Endothelial cell (in vitro differentiated cells): ENCODE data around the gene KCMF1. TPM values are rescaled to one million over a fixed set of nuclear protein-coding genes. Genes with fewer than 3 reads are reported as not detected.

Source experiments
- DNase-seq: peaks from one replicate; pipeline ENCODE4 v3.0.0; 2021; ENCODE audit warnings: low spot score
- H3K27ac Mint-ChIP-seq: one replicate; pipeline ENCODE4 v1.8.0; 2021; ENCODE audit warnings: mixed read lengths, inconsistent platforms; ENCODE audit not compliant: unreplicated experiment
- H3K27me3 Mint-ChIP-seq: one replicate; pipeline ENCODE4 v1.8.0; 2021; ENCODE audit warnings: mild to moderate bottlenecking, moderate library complexity, mixed read lengths, inconsistent platforms; ENCODE audit not compliant: unreplicated experiment
- H3K36me3 Mint-ChIP-seq: one replicate; pipeline ENCODE4 v1.8.0; 2021; ENCODE audit warnings: mild to moderate bottlenecking, low read depth, mixed read lengths, inconsistent platforms; ENCODE audit not compliant: unreplicated experiment
- H3K4me1 Mint-ChIP-seq: one replicate; pipeline ENCODE4 v1.8.0; 2021; ENCODE audit warnings: mild to moderate bottlenecking, mixed read lengths, inconsistent platforms; ENCODE audit not compliant: unreplicated experiment
- H3K4me3 Mint-ChIP-seq: one replicate; pipeline ENCODE4 v1.8.0; 2021; ENCODE audit warnings: mild to moderate bottlenecking, mixed read lengths, inconsistent platforms; ENCODE audit not compliant: unreplicated experiment
- H3K9me3 Mint-ChIP-seq: one replicate; pipeline ENCODE4 v1.8.0; 2021; ENCODE audit warnings: mixed read lengths, inconsistent platforms; ENCODE audit not compliant: unreplicated experiment
- CTCF ChIP-seq: fragments of 200-600 bp; sonication (generic); IDR thresholded peaks from one replicate; pipeline ENCODE4 v1.5.0; 2021; ENCODE audit warnings: antibody characterized with exemption; ENCODE audit not compliant: unreplicated experiment
- total RNA-seq: library from RNA; stranded (reverse); fragmentation: NEBNext Ultra II Directional; extraction: Animal tissue kit (Norgen Biotek cat#: 25700); gene quantifications from one replicate; pipeline ENCODE4 v1.2.1, GENCODE V29; 2021; ENCODE audit not compliant: unreplicated experiment

KCMF1 gene
- total RNA-seq, 1 donor from 2014 or later = 84.6 TPM

GRCh38 chr2:84946204-84947009, 24.6 kb upstream of the KCMF1 start:
- no peak overlapping the region for H3K27ac Mint-ChIP-seq
- H3K9me3 Mint-ChIP-seq = no peaks in the 10 kb centered on the region
- TF ChIP-seq CTCF = no peak
- no peak overlapping the region for H3K4me3 Mint-ChIP-seq
- no peak for DNase-seq
- H3K27me3 Mint-ChIP-seq = peaks cover under 1% of the 10 kb centered on the region
- H3K36me3 Mint-ChIP-seq = no peaks in the 10 kb centered on the region
- peaks cover 4% of the 10 kb centered on the region for H3K4me1 Mint-ChIP-seq

- H3K4me1 Mint-ChIP-seq = peaks cover 4% of the 10 kb centered on the region
- TF ChIP-seq CTCF = no peak
- no peaks in the 10 kb centered on the region for H3K9me3 Mint-ChIP-seq
- H3K36me3 Mint-ChIP-seq = no peaks in the 10 kb centered on the region
- no peak for DNase-seq
- H3K4me3 Mint-ChIP-seq = no peak overlapping the region
- H3K27ac Mint-ChIP-seq = no peak overlapping the region
- H3K27me3 Mint-ChIP-seq = no peaks in the 10 kb centered on the region
Observed at GRCh38 chr2:84947010-84947593, 23.9 kb upstream of the KCMF1 start.

GRCh38 chr2:84953535-84953934, 17.4 kb upstream of the KCMF1 start:
- no peak overlapping the region for H3K4me3 Mint-ChIP-seq
- H3K27ac Mint-ChIP-seq = peak overlapping the region; percentile 42
- peaks cover 14% of the 10 kb centered on the region for H3K4me1 Mint-ChIP-seq
- H3K9me3 Mint-ChIP-seq = no peaks in the 10 kb centered on the region
- peaks cover 10% of the 10 kb centered on the region for H3K27me3 Mint-ChIP-seq
- no peak for TF ChIP-seq CTCF
- no peak for DNase-seq
- H3K36me3 Mint-ChIP-seq = peaks cover 5% of the 10 kb centered on the region

- peaks cover 20% of the 10 kb centered on the region for H3K4me1 Mint-ChIP-seq
- H3K4me3 Mint-ChIP-seq = no peak overlapping the region
- H3K27ac Mint-ChIP-seq = no peak overlapping the region
- no peak for TF ChIP-seq CTCF
- no peaks in the 10 kb centered on the region for H3K9me3 Mint-ChIP-seq
- peaks cover 11% of the 10 kb centered on the region for H3K27me3 Mint-ChIP-seq
- H3K36me3 Mint-ChIP-seq = peaks cover 6% of the 10 kb centered on the region
- no peak for DNase-seq
Observed at GRCh38 chr2:84954329-84954728, 16.6 kb upstream of the KCMF1 start.
